ENCODE data around the gene LYPD6B.

LYPD6B gene

DNA sequence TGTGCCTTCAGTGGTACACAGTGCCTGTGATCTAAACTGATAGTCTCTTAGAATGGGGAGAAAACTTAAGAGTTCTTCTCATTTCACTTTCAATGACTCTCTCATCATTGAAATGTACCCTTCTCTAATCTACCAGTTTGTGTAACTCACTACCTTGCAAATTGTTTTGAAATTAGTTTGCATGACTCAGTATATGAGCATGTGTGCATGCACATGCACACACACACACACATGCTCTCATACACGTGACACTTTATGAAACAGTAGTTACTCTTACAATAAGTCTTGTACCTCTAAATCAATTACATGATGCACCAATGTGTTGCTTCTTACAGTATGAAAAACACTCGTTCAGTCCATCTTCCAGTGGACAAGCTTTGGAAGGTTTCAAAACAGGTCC lies 10.6 kb downstream of the LYPD6B start:
- DNase-seq (ENCODE audit: low read depth) = no peak
- TF ChIP-seq, protein P1, sequence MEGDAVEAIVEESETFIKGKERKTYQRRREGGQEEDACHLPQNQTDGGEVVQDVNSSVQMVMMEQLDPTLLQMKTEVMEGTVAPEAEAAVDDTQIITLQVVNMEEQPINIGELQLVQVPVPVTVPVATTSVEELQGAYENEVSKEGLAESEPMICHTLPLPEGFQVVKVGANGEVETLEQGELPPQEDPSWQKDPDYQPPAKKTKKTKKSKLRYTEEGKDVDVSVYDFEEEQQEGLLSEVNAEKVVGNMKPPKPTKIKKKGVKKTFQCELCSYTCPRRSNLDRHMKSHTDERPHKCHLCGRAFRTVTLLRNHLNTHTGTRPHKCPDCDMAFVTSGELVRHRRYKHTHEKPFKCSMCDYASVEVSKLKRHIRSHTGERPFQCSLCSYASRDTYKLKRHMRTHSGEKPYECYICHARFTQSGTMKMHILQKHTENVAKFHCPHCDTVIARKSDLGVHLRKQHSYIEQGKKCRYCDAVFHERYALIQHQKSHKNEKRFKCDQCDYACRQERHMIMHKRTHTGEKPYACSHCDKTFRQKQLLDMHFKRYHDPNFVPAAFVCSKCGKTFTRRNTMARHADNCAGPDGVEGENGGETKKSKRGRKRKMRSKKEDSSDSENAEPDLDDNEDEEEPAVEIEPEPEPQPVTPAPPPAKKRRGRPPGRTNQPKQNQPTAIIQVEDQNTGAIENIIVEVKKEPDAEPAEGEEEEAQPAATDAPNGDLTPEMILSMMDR (IDR thresholded peaks at IDR 0.05; ENCODE audit: control insufficient read depth, extremely low read depth, insufficient read depth) = no peak
- no peak overlapping the region for H3K4me3 ChIP-seq (ENCODE audit: low read depth, low read length)

- no peak for DNase-seq (ENCODE audit: low read depth)
Measured at GRCh38 chr2:149050188-149050587, 11.7 kb downstream of the LYPD6B start.

DNA sequence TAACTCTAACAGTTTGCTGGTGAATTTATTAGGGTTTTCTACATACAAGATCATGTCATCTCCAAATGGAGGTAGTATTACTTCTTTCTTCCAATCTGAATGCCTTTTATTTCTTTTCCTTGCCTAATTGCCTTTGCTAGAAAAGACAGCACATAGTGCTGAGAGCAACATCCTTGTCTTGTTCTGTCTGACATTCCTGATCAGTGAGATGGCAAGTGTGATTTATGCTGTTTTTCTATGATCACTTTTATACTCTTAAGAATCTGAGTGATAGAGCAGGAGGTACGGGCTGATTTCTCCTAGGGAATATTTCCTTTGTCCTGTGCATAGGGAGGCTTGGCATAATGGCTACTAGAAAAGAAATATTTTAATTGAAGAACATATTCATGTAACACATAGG lies 17.3 kb downstream of the LYPD6B start:
- TF ChIP-seq, protein P1 (IDR thresholded peaks at IDR 0.05; ENCODE audit: control insufficient read depth, extremely low read depth, insufficient read depth) = no peak
- H3K4me3 ChIP-seq (ENCODE audit: low read depth, low read length) = no peak overlapping the region
- no peak for DNase-seq (ENCODE audit: low read depth)

More at GRCh38 chr2:149050188-149050587, 11.7 kb downstream of the LYPD6B start:
- TF ChIP-seq, protein P1 (IDR thresholded peaks at IDR 0.05; ENCODE audit: control insufficient read depth, extremely low read depth, insufficient read depth) = no peak
- H3K4me3 ChIP-seq (ENCODE audit: low read depth, low read length) = no peak overlapping the region

GRCh38 chr2:149056541-149057255 lies 18.2 kb downstream of the LYPD6B start:
- H3K4me3 ChIP-seq (ENCODE audit: low read depth, low read length) = no peak overlapping the region
- TF ChIP-seq, protein P1 (IDR thresholded peaks at IDR 0.05; ENCODE audit: control insufficient read depth, extremely low read depth, insufficient read depth) = no peak
- no peak for DNase-seq (ENCODE audit: low read depth)

- H3K4me3 ChIP-seq (ENCODE audit: low read depth, low read length) = no peak overlapping the region
- TF ChIP-seq, protein P1 (IDR thresholded peaks at IDR 0.05; ENCODE audit: control insufficient read depth, extremely low read depth, insufficient read depth) = no peak
- no peak for DNase-seq (ENCODE audit: low read depth)
Measured at GRCh38 chr2:149057401-149057800, 18.9 kb downstream of the LYPD6B start.

DNA sequence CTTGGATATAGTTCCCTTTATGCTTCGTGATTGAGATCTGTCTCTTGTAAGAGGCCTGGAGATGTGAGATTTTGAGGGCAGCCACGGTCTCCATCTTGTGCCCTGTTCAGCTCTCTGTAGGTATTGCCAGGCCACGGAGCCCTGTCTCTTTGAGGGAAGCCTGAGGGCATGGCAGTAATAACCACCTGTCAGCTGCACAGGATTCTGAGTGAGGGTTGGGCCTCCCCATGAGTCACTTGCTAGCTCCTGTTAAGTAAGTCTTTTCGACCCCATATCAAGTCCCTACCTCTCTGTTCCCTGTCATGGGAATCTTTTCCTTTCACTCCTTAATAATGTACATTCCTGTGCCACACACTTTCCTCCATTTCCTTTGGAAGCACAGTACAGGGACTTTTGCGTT lies 20.4 kb downstream of the LYPD6B start:
- DNase-seq (ENCODE audit: low read depth) = no peak
- H3K4me3 ChIP-seq (ENCODE audit: low read depth, low read length) = no peak overlapping the region
- TF ChIP-seq, protein P1 (IDR thresholded peaks at IDR 0.05; ENCODE audit: control insufficient read depth, extremely low read depth, insufficient read depth) = no peak

DNA sequence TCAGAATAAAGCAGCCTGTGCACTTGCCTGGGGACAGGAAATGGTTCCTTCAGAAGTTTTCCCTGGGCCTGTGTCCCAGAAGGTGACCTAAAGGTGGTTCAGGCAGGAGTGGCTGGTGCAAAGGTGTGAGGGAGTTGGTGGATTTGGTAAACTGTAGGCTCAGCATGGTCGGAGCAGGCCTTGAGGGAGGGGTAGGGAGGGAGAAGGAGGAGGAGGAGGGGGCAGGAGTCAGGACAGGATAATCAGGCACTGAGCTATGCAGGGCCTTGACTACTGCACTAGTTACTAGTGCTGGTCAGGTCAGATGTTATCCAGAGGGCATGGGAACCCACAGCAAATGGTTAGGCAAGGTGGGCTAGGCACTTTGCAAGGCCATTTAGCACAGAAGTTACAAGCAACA lies 21.3 kb downstream of the LYPD6B start:
- TF ChIP-seq, protein P1 (IDR thresholded peaks at IDR 0.05; ENCODE audit: control insufficient read depth, extremely low read depth, insufficient read depth) = no peak
- no peak for DNase-seq (ENCODE audit: low read depth)
- no peak overlapping the region for H3K4me3 ChIP-seq (ENCODE audit: low read depth, low read length)
